BJ (cell line): Measurements from ENCODE around the gene KMO. TPM values are rescaled to one million over a fixed set of nuclear protein-coding genes. Genes with fewer than 3 reads are reported as not detected.

ENCODE experiments used
- CTCF ChIA-PET: fragments of 350-600 bp; formaldehyde crosslinking; extraction: SDS; loops from one replicate; lab custom pipeline; 2021; ENCODE audit warnings: antibody characterized with exemption, inconsistent platforms; lab: Yijun Ruan, JAX
- POLR2A ChIA-PET: fragments of 300-600 bp; sonication (Branson Sonifier 250); formaldehyde crosslinking; extraction: SDS; loops from one replicate; lab custom pipeline; 2021; ENCODE audit warnings: antibody characterized with exemption; lab: Charles Lee
- DNase-seq: peaks from one replicate; pipeline ENCODE4 v3.0.0-alpha.2; 2011; ENCODE audit warnings: low read depth
- H3K27me3 ChIP-seq: 2 replicates; pipeline ENCODE4 v1.6.0; 2011; ENCODE audit warnings: low read length; ENCODE audit not compliant: control insufficient read depth, insufficient read depth
- H3K36me3 ChIP-seq: 2 replicates; pipeline ENCODE4 v1.5.1; 2011; ENCODE audit warnings: low read length; ENCODE audit not compliant: control insufficient read depth, insufficient read depth
- H3K4me3 ChIP-seq: 2 replicates; pipeline ENCODE4 v1.5.1; 2011; ENCODE audit warnings: low read depth, mild to moderate bottlenecking, control low read depth, low read length
- polyA plus RNA-seq: library from polyadenylated mRNA; depleted of rRNA; stranded (reverse); fragments of >200 nt; gene quantifications from 2 replicates; pipeline ENCODE4 v1.2.3, GENCODE V29; 2011
- TF ChIP-seq, protein P1 (sequence below): IDR thresholded peaks from 2 replicates; pipeline ENCODE4 v1.5.1; 2011; ENCODE audit warnings: low read depth, mild to moderate bottlenecking, control low read depth, inconsistent platforms, low read length, moderate library complexity; ENCODE audit not compliant: insufficient read depth

KMO gene
- polyA plus RNA-seq, 1 experiment = not detected

DNA sequence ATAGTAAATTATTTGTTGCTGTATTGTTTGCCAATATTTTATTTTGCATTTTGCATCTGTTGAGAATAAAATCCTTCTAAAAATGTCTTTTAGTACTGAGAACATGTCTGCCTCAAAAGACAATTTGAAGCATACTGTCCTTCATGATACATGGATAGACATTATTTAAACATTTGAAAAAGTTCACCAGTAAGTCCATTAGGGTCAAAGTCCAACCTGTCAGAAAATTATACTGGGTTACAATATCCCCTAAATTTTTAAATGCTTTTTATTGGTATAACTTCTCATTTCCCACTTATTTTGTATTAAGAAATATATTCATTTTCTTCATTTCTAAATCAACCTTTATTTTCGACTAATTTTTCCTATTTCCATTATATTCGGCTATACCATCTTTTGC, 98.7 kb downstream of the KMO start:
- POLR2A ChIA-PET = no interaction called here

DNA sequence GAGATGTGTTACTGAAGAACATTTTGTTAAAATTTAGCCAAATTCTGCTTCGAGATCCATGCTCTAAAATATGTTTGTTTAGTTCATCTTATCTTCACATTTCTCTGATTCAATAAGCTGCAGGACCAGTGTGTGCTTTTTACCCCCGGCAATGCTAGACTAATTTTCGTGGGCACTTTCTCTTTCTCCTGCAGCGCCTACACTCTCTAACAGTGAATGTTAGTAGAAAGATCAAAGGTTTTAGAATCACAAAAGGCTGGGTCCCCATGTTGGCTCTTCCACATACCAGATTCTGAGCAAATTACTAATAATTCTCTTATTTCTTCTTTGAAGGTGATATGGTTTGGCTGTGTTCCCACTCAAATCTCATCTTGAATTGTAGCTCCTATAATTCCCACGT, 99.5 kb downstream of the KMO start:
- TF ChIP-seq, protein P1, sequence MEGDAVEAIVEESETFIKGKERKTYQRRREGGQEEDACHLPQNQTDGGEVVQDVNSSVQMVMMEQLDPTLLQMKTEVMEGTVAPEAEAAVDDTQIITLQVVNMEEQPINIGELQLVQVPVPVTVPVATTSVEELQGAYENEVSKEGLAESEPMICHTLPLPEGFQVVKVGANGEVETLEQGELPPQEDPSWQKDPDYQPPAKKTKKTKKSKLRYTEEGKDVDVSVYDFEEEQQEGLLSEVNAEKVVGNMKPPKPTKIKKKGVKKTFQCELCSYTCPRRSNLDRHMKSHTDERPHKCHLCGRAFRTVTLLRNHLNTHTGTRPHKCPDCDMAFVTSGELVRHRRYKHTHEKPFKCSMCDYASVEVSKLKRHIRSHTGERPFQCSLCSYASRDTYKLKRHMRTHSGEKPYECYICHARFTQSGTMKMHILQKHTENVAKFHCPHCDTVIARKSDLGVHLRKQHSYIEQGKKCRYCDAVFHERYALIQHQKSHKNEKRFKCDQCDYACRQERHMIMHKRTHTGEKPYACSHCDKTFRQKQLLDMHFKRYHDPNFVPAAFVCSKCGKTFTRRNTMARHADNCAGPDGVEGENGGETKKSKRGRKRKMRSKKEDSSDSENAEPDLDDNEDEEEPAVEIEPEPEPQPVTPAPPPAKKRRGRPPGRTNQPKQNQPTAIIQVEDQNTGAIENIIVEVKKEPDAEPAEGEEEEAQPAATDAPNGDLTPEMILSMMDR = no peak
- ChIA-PET POLR2A (no interaction called here), CTCF (interaction anchor here (2.4 kb wide), 1 partner anchor 10 kb away, joined by 6 read pairs; no protein-coding TSS in a partner anchor)
- peaks cover 2% of the 10 kb centered on the region; the same call in 1 of the 2 replicates for H3K36me3 ChIP-seq
- no peak for DNase-seq
- H3K4me3 ChIP-seq = no peak overlapping the region
- no peaks in the 10 kb centered on the region for H3K27me3 ChIP-seq

More for the DNA sequence above, 98.7 kb downstream of the KMO start:
- Histone ChIP-seq H3K36me3 (peaks cover 2% of the 10 kb centered on the region; the same call in 1 of the 2 replicates), H3K4me3 (no peak overlapping the region), H3K27me3 (no peaks in the 10 kb centered on the region)
- TF ChIP-seq, protein P1 = no peak
- CTCF ChIA-PET = no interaction called here
- DNase-seq = no peak

DNA sequence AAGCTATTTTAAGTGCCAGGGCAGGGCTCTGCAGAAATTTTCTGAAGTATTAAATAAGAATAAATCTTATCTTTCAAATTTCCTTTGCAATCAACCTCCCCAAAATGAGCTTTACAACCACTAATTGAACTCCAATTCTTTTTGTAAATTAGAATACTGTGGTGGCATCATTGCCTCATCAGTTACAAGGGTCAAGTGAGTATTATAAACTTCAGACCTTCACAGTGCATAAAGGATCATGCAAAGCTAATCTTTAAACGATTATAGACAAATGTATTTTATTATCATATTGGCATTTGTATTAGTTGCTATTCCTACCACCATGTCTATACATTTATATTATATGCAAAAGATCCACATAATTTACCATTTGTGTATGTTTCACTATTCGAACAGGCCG, 100.8 kb downstream of the KMO start:
- Histone ChIP-seq H3K36me3 (peaks cover 2% of the 10 kb centered on the region; the same call in 1 of the 2 replicates), H3K27me3 (no peaks in the 10 kb centered on the region), H3K4me3 (no peak overlapping the region)
- TF ChIP-seq, protein P1 = no peak
- DNase-seq = no peak
- POLR2A ChIA-PET = no interaction called here
- CTCF ChIA-PET = interaction anchor here (2.0 to 2.4 kb wide), 2 partner anchors 8 to 22 kb away, joined by 6 to 12 read pairs; no protein-coding TSS in a partner anchor

DNA sequence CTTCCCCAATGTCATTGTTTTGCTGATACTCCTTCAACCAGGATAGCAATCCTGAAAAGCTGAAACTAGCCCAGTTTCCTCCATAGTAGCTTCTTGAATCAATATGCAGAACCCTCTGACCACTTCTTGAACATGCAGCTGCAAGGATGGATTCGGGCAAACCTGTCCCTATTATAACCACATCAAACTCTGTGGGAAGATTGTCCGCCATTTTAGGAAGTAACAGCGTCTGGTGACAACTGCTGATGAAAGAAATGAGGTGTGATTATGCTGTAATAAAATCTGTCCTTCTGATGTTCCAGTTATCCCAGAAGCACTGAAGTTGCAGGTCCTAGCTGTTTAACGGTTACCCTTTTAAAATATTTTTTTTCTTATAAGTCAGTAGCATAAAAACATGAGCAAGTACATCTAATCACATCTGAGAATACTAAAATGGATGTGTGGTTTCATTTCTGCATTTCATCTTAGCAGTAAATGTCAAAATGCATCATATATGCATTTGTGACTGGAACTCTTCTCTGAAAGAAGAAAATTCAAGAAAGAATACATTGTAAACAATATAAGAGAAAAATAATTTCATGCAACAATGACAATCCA, 103.5 kb downstream of the KMO start:
- TF ChIP-seq, protein P1 = no peak
- POLR2A ChIA-PET = no interaction called here
- Histone ChIP-seq H3K27me3 (no peaks in the 10 kb centered on the region), H3K36me3 (peaks cover 2% of the 10 kb centered on the region; the same call in 1 of the 2 replicates), H3K4me3 (no peak overlapping the region)
- CTCF ChIA-PET = no interaction called here
- no peak for DNase-seq

DNA sequence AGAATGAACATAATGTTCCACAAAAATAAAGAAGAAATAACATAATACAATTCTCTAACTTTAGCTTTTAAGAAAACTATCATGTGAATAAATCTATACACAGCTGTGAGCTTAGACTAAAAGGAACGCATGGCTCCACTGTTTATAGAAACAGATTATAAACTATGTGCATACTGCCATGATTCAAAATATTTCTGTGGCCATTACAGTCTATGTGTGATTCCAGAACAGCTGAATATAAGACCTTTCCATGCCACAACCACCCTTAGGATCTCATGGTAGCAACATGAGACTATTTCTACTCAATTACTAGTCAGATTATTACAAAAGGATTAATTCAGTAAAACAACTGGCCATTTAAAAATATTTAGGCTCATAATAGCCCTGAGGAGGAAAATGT, 104.1 kb downstream of the KMO start:
- Histone ChIP-seq H3K4me3 (no peak overlapping the region), H3K27me3 (no peaks in the 10 kb centered on the region), H3K36me3 (peaks cover 2% of the 10 kb centered on the region; the same call in 1 of the 2 replicates)
- DNase-seq = no peak
- TF ChIP-seq, protein P1 = no peak
- POLR2A ChIA-PET = no interaction called here
- CTCF ChIA-PET = no interaction called here
